GM21825 (cell line): ENCODE measurements around the gene BICD2.
A peak's percentile ranks its signal among the peaks of the same experiment; 100 is the strongest.
"Not testable (repeated sequence)": the region's sequence is repeated elsewhere in the genome, so short reads cannot be mapped to it uniquely, and the experiment has no call there.

Source experiments
- ATAC-seq: cut with Tn5 transposase; IDR thresholded peaks from one replicate; pipeline ENCODE4 v1.9.1; 2021; ENCODE audit warnings: mild to moderate bottlenecking, moderate library complexity; ENCODE audit not compliant: unreplicated experiment

Gene BICD2

DNA sequence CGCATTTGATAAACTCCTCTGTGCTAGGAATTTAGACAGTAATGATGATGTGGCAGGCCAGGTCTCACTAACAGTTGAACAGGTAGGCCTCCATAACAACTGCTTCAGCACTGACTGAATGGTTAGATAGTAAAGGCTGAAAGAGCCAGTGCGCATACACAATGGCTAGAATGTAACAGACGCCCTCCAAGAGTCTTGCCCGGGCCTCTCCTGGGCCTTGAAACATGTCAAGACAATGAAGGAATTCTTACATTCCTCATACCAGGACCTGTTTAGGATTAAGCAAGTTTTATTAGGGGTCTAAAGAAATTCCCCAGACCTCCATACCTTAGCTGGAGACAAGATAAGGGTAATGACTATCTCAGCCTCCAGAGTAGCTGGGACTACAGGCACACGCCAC, 6.7 kb upstream of the BICD2 start:
- no peak for ATAC-seq

DNA sequence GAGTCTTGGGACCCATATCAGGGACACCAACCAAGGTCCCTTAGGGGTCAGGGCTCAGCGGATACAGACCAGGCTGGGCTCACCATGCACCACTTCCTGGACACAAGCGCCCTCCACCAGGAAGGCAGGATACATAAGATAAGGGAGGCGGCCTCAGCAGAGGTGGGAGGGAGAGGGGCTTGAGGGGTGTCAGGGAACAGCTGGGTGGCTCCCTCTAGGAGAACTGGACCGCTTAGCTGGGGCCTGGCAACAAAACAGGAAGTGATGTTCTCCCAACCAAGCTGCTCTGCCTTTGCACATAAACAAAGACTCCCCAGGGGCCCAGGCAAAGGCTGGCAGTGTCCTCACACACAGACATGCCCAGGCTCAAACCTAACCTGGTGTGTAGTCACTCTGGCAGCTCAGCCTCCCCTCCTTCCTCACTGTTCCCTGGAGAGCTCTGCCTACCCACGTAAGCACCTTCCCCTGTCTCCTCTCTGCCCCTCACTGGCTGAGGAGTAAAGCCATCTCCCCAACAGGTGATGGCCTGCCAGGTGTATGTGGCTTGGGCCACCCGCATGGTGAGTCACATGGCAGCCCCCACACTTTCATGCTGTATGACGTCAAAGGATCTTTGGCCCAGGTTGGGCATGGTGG, 5.8 kb upstream of the BICD2 start:
- no peak for ATAC-seq

- ATAC-seq = no peak
These were observed 5.3 kb upstream of the BICD2 start for GRCh38 chr9:92769990-92770359.

DNA sequence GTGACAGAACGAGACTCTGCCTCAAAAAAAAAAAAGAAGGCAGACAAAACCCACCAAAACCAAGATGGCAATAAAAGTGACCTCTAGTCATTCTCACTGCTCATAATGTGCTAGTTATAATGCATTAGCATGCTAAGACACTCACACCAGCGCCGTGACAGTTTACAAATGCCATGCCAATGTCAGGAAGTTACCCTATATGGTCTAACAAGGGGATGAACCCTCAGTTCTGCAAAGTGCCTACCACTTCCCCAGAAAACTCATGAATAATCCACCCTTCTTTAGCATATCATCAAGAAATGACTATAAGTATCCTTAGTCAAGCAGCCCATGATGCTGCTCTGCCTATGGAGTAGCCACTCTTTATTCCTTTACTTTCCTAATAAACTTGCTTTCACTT, 4.7 kb upstream of the BICD2 start:
- ATAC-seq = no peak

GRCh38 chr9:92768816-92769215, 4.2 kb upstream of the BICD2 start:
- ATAC-seq = not testable (repeated sequence)

DNA sequence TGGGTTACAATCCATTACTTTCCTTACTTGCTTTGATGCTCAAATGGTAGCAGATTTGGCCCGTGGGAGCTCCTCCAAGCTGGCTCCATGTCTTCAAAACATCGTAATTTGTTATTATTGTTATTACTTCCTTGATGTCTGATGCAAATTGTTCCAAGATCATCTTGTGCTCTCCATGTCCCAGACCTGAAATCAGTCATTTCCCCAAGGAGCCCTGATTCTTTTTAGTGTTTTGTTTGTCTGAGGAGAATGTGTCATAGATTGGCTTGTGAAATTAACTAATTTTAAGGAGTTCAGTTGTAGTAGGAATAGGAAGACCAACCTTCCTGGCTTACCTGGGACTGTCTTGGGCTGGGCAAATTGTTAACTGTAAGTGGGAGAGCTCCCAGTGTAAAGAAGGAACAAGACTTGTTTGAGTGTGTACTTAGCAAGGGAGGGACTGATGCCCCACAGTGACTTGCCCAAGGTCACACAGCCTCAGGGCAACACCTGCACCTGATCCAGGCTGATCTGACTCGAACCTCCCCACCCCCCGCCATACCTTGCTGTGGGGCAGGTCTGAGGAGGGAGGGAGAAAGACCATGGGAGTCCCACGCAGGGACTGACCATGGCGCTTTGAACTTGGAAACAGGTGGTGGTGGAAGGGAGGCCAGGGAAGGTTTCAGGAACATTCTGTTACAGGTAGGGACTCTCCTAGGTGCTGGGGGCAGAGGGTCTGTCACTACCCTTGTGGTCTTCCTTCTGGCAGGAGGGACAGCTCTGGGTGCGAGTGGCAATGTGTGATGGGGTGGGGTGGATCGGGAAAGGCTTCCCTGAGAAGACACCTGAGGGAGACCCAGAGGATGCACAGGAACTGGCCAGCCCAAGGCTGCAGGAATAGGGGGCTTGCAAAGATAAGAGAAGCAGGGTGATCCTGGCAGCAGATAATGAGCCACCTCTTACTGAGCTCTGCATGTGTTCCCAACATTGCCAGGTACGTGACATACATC, 2.7 kb upstream of the BICD2 start:
- ATAC-seq = no peak

DNA sequence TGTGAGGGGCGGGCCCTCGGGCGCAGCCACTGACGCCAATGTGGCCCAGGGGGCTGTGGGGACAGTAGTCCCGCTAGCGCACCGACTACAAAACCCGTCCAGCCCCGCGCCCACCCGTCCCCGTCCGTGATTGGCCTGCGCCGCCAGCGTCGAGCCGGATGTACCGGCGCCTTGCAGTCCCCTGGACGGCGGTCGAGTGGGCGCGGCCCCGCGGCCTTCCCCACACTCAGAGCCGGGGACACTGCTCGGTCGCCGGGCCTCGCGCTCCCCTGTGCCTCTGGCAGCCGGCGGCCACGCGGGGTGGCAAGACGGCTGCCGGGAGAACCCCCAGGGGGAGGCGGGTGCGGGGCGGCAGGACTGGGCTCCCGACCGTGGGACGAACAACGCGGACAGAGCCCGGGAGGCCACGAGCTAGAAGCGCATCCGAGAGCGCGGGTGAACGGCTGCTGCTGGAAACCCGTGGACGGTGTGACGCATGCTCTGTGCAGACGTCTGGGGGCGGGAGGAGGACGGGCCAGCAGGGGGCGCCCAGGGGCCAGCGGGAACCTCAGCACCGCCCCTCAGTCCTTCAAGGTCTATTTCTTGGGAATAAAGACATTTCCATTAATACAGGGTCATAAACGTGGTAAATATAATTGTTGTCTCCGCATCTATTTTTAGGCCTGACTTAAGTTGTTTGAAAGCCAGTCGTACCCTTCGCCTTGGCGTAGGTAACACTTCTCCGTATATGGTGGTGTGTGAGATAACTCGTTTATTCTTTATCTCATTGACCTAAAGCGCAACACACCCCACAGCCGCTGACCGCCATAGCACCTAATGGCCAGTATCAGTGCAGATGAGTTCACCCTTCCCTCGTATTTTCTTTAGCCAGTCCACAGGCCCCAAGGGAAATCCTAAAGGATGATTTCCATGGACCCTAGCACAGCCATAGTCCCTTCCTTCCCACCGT, 629 bp upstream of the BICD2 start:
- peak; percentile 91 for ATAC-seq

DNA sequence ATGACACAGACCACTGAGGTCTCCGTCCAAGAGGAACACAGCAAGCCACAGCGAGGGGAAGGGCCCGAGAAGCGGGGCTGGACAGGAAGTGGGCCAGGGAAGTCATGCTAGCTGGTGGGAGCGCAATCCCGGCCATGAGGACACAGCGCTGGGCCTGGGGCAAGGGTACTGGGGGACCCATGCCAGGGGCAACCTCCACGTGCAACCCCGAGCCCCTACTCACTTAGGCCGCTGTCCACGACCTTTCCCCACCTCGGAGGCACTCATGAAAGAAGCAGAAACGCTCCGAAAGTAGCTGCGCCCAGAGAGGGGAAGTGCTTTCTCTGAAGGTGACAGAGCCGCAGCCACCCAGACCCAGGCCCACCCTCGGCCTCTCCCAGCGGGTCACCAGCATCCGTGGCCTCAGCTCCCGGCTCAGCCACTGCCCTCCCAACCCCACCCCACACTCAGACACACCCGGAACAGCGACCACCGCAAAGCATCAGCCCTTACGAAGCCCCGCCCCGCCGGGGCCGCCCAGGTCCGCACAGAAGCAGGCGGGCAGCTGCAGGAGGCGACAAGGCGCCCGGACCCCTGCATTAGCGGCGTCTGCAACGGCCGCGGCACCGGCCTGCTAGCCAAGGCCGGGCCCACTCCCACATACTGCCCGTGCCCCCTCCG, 782 bp downstream of the BICD2 start:
- ATAC-seq = no peak

GRCh38 chr9:92762781-92763708, 1.6 kb downstream of the BICD2 start:
- ATAC-seq = no peak

DNA sequence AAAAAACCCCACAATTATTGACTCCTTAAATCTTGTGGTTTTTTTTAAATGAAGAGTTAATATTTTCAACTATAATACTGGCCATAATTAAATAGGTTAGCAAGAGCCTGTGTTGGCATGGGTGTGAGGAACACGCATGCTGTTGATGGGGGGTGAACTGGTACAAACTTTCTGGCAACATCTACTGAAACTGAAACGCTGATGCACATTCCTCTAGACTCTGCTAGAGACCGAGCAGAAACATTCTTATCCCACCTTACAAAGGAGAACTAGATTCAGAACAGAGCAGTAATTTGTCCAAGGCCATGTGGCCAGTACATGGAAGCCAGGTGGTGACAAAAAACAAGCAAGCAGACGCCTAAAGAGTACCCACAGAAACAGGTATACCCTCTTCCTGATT, 2.4 kb downstream of the BICD2 start:
- ATAC-seq = no peak

DNA sequence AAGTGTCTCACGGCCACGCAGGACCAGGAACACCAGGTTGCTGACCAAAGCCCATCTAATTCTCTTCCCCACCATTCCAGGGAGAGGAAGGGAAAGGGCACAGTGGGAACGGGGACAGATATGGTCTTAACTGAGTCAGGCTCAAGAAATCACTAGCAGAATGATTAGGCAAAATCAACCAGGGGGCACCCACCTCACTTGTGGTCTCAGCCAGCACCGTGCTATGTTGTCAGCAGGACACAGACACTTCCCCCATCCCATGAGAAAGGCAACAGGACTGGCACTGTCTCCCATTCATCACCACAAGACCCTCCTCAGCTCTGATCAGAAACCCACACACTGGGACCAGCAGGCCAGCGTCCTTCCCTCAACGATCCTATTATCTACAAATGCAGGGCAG, 2.9 kb downstream of the BICD2 start:
- ATAC-seq = no peak

- ATAC-seq = no peak
These were observed 4.1 kb downstream of the BICD2 start for GRCh38 chr9:92760494-92760893.

GRCh38 chr9:92760070-92760469, 4.6 kb downstream of the BICD2 start:
- no peak for ATAC-seq

- no peak for ATAC-seq
These were observed 5.2 kb downstream of the BICD2 start for GRCh38 chr9:92759446-92759845.

- no peak for ATAC-seq
These were observed 7.8 kb downstream of the BICD2 start for GRCh38 chr9:92756792-92757191.

DNA sequence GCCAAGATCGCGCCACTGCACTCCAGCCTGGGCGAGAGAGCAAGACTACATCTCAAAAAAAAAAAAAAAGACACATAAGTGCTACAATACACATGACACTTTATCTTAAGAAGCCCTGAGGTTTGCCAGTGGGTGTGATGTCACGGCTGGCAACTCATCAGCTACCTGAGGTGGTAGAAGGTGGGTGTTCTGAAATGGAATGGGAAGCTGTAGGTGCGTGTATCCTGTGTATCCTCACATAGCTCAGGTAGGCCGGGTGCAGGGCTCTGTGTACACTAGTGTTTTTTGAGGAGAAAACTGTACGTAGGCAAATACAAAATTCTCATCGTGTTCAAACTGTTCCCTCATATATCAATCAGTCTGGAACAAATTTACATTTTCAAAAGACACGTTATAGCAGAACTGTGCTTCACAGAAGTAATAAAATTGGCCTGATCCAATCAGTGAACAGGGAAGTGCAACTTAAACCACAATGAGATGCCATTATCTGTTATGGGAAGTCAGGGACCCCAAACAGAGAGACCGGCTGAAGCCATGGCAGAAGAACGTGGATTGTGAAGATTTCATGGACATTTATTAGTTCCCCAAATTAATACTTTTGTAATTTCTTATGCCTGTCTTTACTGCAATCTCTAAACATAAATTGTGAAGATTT, 10.4 kb downstream of the BICD2 start:
- ATAC-seq = no peak

DNA sequence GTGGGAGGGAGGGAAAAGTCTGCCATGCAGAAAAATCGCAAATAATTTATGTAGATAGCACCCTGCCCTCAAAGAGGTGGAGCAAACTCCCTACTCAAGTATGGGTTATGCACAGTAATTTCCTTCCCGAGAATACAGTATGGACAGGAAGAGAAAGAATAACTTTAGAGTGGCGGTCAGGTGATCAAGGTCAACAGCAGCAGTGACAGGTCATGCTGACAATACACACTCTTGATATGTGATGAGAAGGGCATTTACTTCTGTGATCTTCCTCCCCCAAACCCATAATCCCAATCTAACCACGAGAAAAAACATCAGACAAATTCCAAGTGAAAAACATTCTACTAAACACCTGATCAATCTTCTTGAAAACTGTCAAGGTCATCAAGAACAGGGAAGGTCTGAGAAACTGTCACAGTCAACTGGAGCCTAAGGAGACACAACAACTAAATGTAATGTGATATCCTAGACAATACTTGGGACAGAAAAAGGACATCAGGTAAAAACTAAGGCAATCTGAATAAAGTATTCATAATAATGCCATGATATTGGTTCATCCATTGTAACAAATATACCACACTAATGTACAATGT, 11.7 kb downstream of the BICD2 start:
- no peak for ATAC-seq

DNA sequence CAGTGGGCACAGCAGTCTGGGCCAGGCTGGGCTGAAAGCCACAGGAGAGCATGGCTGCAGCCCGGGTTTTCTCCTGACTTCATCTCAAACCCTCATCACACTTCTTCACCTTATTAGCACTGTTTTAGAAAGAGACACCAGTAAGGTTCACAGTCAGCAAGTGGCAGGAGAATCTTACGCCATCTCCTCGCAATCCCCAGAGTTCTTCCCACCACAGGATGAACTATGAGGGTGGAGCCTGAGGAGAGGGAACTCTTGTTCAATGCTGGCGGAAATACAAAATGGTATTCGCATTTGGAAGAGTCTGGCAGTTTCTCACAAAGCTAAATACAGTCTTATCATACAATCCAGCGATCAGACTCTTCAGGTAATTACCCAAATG, 14.7 kb downstream of the BICD2 start:
- ATAC-seq = no peak
